Measurements from ENCODE around the gene CCDC57. TPM values are rescaled to one million over a fixed set of nuclear protein-coding genes. Genes with fewer than 3 reads are reported as not detected.

The CCDC57 gene
- total and polyA plus RNA-seq, 9 of the 15 experiments (the other 6 are each of a cell fraction or from before 2014, with no cell fraction given): 0.83 to 36.2 (median 13.6) TPM

DNA sequence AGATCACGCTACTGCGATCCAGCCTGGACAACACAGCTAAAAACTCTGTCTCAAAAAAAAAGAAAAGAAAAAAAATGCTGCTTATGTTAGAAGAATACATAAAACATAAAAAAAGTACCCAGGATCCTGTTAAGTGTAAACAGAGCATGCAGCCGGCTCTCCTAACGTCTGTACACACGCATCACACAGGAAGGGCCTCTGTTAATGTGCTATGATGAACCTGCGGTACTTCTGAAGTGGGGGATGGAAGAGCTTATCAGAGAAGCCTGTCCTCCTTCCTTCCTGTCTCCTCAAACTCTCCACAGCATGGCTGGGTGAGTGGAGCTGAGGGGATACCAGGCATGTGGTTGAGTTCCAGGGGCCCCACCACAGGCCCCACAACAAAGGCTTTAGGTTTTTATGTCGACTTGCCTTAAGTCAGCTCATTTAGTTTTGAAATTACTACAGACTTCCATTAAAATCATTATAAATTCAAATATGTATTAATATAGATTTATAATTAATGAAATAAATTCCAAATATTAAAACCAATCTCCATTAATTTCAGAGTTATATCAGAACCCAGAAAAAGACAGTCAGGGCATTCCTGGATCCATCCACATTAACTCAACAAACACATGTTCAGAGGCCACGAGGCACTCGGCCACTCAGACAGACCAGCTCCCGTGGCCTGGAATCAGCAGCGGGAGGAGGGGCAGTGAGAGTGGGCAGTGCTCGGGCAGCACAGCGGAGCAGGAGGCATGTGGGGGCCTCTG lies 11.7 kb downstream of the CCDC57 start (continued):
- TF ChIP-seq ZBTB1 (CRISPR knock-in tag; IDR thresholded peaks at IDR 0.05; ENCODE audit: borderline replicate concordance, low read depth): no peak
- no peak for TF ChIP-seq STAG1 (CRISPR knock-in tag; IDR thresholded peaks at IDR 0.05; ENCODE audit: borderline replicate concordance)
- TF ChIP-seq RNF219 (CRISPR knock-in tag; IDR thresholded peaks at IDR 0.05): no peak
- no peak for TF ChIP-seq CCNT2 (IDR thresholded peaks at IDR 0.05; ENCODE audit: borderline replicate concordance, extremely low read depth, insufficient read length, low read depth, low read length)
- TF ChIP-seq ARID1B (IDR thresholded peaks at IDR 0.05): peak; percentile 80
- peak; percentile 56 for TF ChIP-seq BRD9 (IDR thresholded peaks at IDR 0.05; ENCODE audit: low read depth, partially characterized antibody)
- TF ChIP-seq RHOXF2B (CRISPR knock-in tag; conservative IDR thresholded peaks at IDR 0.05): no peak
- no peak for TF ChIP-seq SRSF9 (IDR thresholded peaks at IDR 0.05; ENCODE audit: borderline replicate concordance, low read depth, low read length)
- no peak for TF ChIP-seq CREB1 (IDR thresholded peaks at IDR 0.05)
- no peak for TF ChIP-seq CREB1 (CRISPR knock-in tag; IDR thresholded peaks at IDR 0.05)
- TF ChIP-seq, protein P1, sequence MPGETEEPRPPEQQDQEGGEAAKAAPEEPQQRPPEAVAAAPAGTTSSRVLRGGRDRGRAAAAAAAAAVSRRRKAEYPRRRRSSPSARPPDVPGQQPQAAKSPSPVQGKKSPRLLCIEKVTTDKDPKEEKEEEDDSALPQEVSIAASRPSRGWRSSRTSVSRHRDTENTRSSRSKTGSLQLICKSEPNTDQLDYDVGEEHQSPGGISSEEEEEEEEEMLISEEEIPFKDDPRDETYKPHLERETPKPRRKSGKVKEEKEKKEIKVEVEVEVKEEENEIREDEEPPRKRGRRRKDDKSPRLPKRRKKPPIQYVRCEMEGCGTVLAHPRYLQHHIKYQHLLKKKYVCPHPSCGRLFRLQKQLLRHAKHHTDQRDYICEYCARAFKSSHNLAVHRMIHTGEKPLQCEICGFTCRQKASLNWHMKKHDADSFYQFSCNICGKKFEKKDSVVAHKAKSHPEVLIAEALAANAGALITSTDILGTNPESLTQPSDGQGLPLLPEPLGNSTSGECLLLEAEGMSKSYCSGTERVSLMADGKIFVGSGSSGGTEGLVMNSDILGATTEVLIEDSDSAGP (CRISPR knock-in tag; IDR thresholded peaks at IDR 0.05): no peak
- TF ChIP-seq ZNF324 (CRISPR knock-in tag; IDR thresholded peaks at IDR 0.05): no peak
- TF ChIP-seq, protein P2, sequence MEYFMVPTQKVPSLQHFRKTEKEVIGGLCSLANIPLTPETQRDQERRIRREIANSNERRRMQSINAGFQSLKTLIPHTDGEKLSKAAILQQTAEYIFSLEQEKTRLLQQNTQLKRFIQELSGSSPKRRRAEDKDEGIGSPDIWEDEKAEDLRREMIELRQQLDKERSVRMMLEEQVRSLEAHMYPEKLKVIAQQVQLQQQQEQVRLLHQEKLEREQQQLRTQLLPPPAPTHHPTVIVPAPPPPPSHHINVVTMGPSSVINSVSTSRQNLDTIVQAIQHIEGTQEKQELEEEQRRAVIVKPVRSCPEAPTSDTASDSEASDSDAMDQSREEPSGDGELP (CRISPR knock-in tag; IDR thresholded peaks at IDR 0.05; ENCODE audit: borderline replicate concordance): no peak
- TF ChIP-seq ZSCAN29 (IDR thresholded peaks at IDR 0.05): no peak
- TF ChIP-seq CREBBP (IDR thresholded peaks at IDR 0.05; ENCODE audit: low read depth, low read length): no peak
- no peak for TF ChIP-seq ZNF165 (CRISPR knock-in tag; IDR thresholded peaks at IDR 0.05; ENCODE audit: borderline replicate concordance)
- TF ChIP-seq, protein P3, sequence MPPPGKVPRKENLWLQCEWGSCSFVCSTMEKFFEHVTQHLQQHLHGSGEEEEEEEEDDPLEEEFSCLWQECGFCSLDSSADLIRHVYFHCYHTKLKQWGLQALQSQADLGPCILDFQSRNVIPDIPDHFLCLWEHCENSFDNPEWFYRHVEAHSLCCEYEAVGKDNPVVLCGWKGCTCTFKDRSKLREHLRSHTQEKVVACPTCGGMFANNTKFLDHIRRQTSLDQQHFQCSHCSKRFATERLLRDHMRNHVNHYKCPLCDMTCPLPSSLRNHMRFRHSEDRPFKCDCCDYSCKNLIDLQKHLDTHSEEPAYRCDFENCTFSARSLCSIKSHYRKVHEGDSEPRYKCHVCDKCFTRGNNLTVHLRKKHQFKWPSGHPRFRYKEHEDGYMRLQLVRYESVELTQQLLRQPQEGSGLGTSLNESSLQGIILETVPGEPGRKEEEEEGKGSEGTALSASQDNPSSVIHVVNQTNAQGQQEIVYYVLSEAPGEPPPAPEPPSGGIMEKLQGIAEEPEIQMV (tag; conservative IDR thresholded peaks at IDR 0.05; ENCODE audit: low read depth): no peak
- no peak for TF ChIP-seq HNRNPH1 (optimal IDR thresholded peaks at IDR 0.05; ENCODE audit: low read depth, low read length)
- TF ChIP-seq PPARD (CRISPR knock-in tag; IDR thresholded peaks at IDR 0.05): no peak
- no peak for TF ChIP-seq CCAR2 (IDR thresholded peaks at IDR 0.05; ENCODE audit: low read depth, low read length)
- no peak for TF ChIP-seq NR1H2 (CRISPR knock-in tag; IDR thresholded peaks at IDR 0.05)
- TF ChIP-seq TAF7 (tag; IDR thresholded peaks at IDR 0.05): no peak
- no peak for TF ChIP-seq XRCC4 (IDR thresholded peaks at IDR 0.05; ENCODE audit: extremely low read depth, insufficient read depth, insufficient read length)
- no peak for TF ChIP-seq NFXL1 (CRISPR knock-in tag; IDR thresholded peaks at IDR 0.05)
